Osteoblast (primary cell): ENCODE measurements around the gene RICTOR. TPM values are rescaled to one million over a fixed set of nuclear protein-coding genes. Genes with fewer than 3 reads are reported as not detected.

Experiments used
- DNase-seq: peaks from one replicate; pipeline ENCODE4 v3.0.0; 2011; ENCODE audit warnings: low spot score, mixed read lengths; ENCODE audit not compliant: insufficient read length; ENCODE audit errors: missing footprints
- H2AFZ ChIP-seq: 2 replicates; pipeline ENCODE4 v1.6.0; 2011; ENCODE audit warnings: mild to moderate bottlenecking, low read length
- H3K27ac ChIP-seq: 2 replicates; pipeline ENCODE4 v1.5.1; 2011; ENCODE audit warnings: mild to moderate bottlenecking, low read depth, low read length, moderate library complexity
- H3K27me3 ChIP-seq: 2 replicates; pipeline ENCODE4 v1.6.0; 2012; ENCODE audit warnings: mild to moderate bottlenecking, control low read depth, inconsistent platforms, low read length, moderate library complexity; ENCODE audit not compliant: insufficient read depth
- H3K36me3 ChIP-seq: 2 replicates; pipeline ENCODE4 v1.5.1; 2011; ENCODE audit warnings: mild to moderate bottlenecking, low read length, control low read depth, moderate library complexity; ENCODE audit not compliant: insufficient read depth
- H3K4me1 ChIP-seq: 2 replicates; pipeline ENCODE4 v1.5.1; 2011; ENCODE audit warnings: mild to moderate bottlenecking, low read length, control low read depth, moderate library complexity; ENCODE audit not compliant: insufficient read depth
- H3K4me2 ChIP-seq: 2 replicates; pipeline ENCODE4 v1.6.0; 2011; ENCODE audit warnings: mild to moderate bottlenecking, low read length; ENCODE audit not compliant: insufficient read depth
- H3K4me3 ChIP-seq: fragments of 200-600 bp; sonication (generic); 3 replicates; pipeline ENCODE4 v1.5.1; 2012; ENCODE audit warnings: mild to moderate bottlenecking, low read length, inconsistent platforms; ENCODE audit not compliant: insufficient read depth
- H3K79me2 ChIP-seq: 2 replicates; pipeline ENCODE4 v1.6.0; 2012; ENCODE audit warnings: mild to moderate bottlenecking, low read length, control low read depth, inconsistent platforms; ENCODE audit not compliant: insufficient read depth
- H3K9me3 ChIP-seq: 2 replicates; pipeline ENCODE4 v1.5.1; 2011; ENCODE audit warnings: low read depth, low read length, control low read depth
- H4K20me1 ChIP-seq: 2 replicates; pipeline ENCODE4 v1.6.0; 2012; ENCODE audit warnings: mild to moderate bottlenecking, low read length, control low read depth; ENCODE audit not compliant: insufficient read depth
- total RNA-seq: library from RNA; depleted of rRNA; stranded (reverse); fragments of >200 nt; gene quantifications from 2 replicates; pipeline ENCODE4 v1.2.3, GENCODE V29; 2012
- TF ChIP-seq, protein P1 (sequence below): IDR thresholded peaks from 2 replicates; pipeline ENCODE4 v1.5.1; 2011; ENCODE audit warnings: mild to moderate bottlenecking, low read depth, low read length, moderate library complexity; ENCODE audit errors: extremely low read depth

The RICTOR gene
- total RNA-seq, 1 donor = 46.7 TPM

- TF ChIP-seq, protein P1, sequence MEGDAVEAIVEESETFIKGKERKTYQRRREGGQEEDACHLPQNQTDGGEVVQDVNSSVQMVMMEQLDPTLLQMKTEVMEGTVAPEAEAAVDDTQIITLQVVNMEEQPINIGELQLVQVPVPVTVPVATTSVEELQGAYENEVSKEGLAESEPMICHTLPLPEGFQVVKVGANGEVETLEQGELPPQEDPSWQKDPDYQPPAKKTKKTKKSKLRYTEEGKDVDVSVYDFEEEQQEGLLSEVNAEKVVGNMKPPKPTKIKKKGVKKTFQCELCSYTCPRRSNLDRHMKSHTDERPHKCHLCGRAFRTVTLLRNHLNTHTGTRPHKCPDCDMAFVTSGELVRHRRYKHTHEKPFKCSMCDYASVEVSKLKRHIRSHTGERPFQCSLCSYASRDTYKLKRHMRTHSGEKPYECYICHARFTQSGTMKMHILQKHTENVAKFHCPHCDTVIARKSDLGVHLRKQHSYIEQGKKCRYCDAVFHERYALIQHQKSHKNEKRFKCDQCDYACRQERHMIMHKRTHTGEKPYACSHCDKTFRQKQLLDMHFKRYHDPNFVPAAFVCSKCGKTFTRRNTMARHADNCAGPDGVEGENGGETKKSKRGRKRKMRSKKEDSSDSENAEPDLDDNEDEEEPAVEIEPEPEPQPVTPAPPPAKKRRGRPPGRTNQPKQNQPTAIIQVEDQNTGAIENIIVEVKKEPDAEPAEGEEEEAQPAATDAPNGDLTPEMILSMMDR = no peak
- no peaks in the 10 kb centered on the region for H3K9me3 ChIP-seq
- H4K20me1 ChIP-seq = no peaks in the 10 kb centered on the region
- H2AFZ ChIP-seq = no peak overlapping the region
- no peaks in the 10 kb centered on the region for H3K79me2 ChIP-seq
- DNase-seq = no peak
- H3K4me3 ChIP-seq = no peak overlapping the region
- no peaks in the 10 kb centered on the region for H3K27me3 ChIP-seq
- H3K27ac ChIP-seq = no peak overlapping the region
- no peak overlapping the region for H3K4me2 ChIP-seq
- H3K36me3 ChIP-seq = peaks cover 45% of the 10 kb centered on the region
- H3K4me1 ChIP-seq = peaks cover 8% of the 10 kb centered on the region
Measured at GRCh38 chr5:38941912-38942311, 132.3 kb downstream of the RICTOR start.

- H3K79me2 ChIP-seq = no peaks in the 10 kb centered on the region
Measured at GRCh38 chr5:38940230-38940858, 133.9 kb downstream of the RICTOR start.

GRCh38 chr5:38938973-38939372 is 135.2 kb downstream of the RICTOR start:
- TF ChIP-seq, protein P1 = no peak
- no peak overlapping the region for H2AFZ ChIP-seq
- peaks cover 8% of the 10 kb centered on the region for H3K4me1 ChIP-seq
- no peaks in the 10 kb centered on the region for H3K9me3 ChIP-seq
- no peaks in the 10 kb centered on the region for H3K79me2 ChIP-seq
- H4K20me1 ChIP-seq = no peaks in the 10 kb centered on the region
- peaks cover 46% of the 10 kb centered on the region for H3K36me3 ChIP-seq
- H3K27me3 ChIP-seq = no peaks in the 10 kb centered on the region
- H3K4me2 ChIP-seq = no peak overlapping the region
- no peak overlapping the region for H3K4me3 ChIP-seq
- no peak overlapping the region for H3K27ac ChIP-seq
- no peak for DNase-seq

More at GRCh38 chr5:38940230-38940858, 133.9 kb downstream of the RICTOR start:
- Histone ChIP-seq H3K4me1 (peaks cover 8% of the 10 kb centered on the region), H3K4me3 (no peak overlapping the region), H3K27ac (no peak overlapping the region), H3K9me3 (no peaks in the 10 kb centered on the region), H4K20me1 (no peaks in the 10 kb centered on the region), H3K27me3 (no peaks in the 10 kb centered on the region), H2AFZ (no peak overlapping the region), H3K36me3 (peaks cover 45% of the 10 kb centered on the region), H3K4me2 (no peak overlapping the region)
- TF ChIP-seq, protein P1 = no peak
- DNase-seq = no peak

DNA sequence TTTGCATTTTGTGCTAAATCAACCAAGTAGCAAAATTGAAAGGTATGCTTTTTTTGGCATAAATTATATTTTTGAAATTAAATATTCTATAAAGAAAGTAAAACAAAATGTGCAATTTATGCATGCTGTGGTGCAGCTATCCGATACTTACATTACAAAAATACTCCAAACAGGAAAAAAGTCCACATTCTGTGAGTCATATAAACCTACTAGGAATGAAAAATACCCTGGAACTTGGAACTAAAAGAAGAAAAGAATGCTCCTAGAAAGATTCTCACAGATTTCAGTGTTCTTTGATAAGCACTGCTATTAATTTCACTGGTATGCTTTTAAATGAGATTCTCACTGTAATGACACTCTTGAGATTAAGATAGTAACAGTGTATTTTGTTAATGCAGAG is 135.8 kb downstream of the RICTOR start:
- TF ChIP-seq, protein P1 = no peak
- H3K79me2 ChIP-seq = no peaks in the 10 kb centered on the region
- H3K4me1 ChIP-seq = peaks cover 8% of the 10 kb centered on the region
- H3K4me2 ChIP-seq = no peak overlapping the region
- H3K27ac ChIP-seq = no peak overlapping the region
- no peak overlapping the region for H3K4me3 ChIP-seq
- H2AFZ ChIP-seq = no peak overlapping the region
- no peak for DNase-seq
- no peaks in the 10 kb centered on the region for H4K20me1 ChIP-seq
- no peaks in the 10 kb centered on the region for H3K9me3 ChIP-seq
- H3K36me3 ChIP-seq = peaks cover 51% of the 10 kb centered on the region
- H3K27me3 ChIP-seq = no peaks in the 10 kb centered on the region
